Astrocyte of the cerebellum (primary cell): ENCODE data around the gene COG8.

Experiments used
- DNase-seq: peaks from one replicate; pipeline ENCODE4 v3.0.0-alpha.2; 2011; ENCODE audit warnings: low read depth
- H3K4me3 ChIP-seq: 2 replicates; pipeline ENCODE4 v1.5.1; 2011; ENCODE audit warnings: mild to moderate bottlenecking, low read depth, low read length, moderate library complexity
- in situ Hi-C: cut with HindIII; loops from 2 replicates; pipeline ENCODE4 v1.10.0; 2017; ENCODE audit warnings: low sequenced_read_pairs
- TF ChIP-seq, protein P1 (sequence below): IDR thresholded peaks from 2 replicates; pipeline ENCODE4 v1.5.1; 2012; ENCODE audit warnings: low read length, low read depth, moderate library complexity, mild to moderate bottlenecking; ENCODE audit errors: missing control alignments

COG8 gene

GRCh38 chr16:69348222-69348621 lies 8.9 kb upstream of the COG8 start:
- no peak overlapping the region for H3K4me3 ChIP-seq
- in situ Hi-C loops, result no loop called here
- DNase-seq, result no peak
- TF ChIP-seq, protein P1, sequence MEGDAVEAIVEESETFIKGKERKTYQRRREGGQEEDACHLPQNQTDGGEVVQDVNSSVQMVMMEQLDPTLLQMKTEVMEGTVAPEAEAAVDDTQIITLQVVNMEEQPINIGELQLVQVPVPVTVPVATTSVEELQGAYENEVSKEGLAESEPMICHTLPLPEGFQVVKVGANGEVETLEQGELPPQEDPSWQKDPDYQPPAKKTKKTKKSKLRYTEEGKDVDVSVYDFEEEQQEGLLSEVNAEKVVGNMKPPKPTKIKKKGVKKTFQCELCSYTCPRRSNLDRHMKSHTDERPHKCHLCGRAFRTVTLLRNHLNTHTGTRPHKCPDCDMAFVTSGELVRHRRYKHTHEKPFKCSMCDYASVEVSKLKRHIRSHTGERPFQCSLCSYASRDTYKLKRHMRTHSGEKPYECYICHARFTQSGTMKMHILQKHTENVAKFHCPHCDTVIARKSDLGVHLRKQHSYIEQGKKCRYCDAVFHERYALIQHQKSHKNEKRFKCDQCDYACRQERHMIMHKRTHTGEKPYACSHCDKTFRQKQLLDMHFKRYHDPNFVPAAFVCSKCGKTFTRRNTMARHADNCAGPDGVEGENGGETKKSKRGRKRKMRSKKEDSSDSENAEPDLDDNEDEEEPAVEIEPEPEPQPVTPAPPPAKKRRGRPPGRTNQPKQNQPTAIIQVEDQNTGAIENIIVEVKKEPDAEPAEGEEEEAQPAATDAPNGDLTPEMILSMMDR, result no peak

GRCh38 chr16:69346683-69347082 lies 7.3 kb upstream of the COG8 start:
- H3K4me3 ChIP-seq, result no peak overlapping the region
- in situ Hi-C loops, result no loop called here
- no peak for DNase-seq
- TF ChIP-seq, protein P1, result no peak

GRCh38 chr16:69345923-69346322 lies 6.6 kb upstream of the COG8 start:
- in situ Hi-C loops, result no loop called here
- no peak for DNase-seq
- TF ChIP-seq, protein P1, result no peak
- no peak overlapping the region for H3K4me3 ChIP-seq

- DNase-seq, result no peak
- in situ Hi-C loops, result no loop called here
- no peak overlapping the region for H3K4me3 ChIP-seq
- TF ChIP-seq, protein P1, result no peak
These were observed 4.8 kb upstream of the COG8 start for GRCh38 chr16:69344171-69344570.

DNA sequence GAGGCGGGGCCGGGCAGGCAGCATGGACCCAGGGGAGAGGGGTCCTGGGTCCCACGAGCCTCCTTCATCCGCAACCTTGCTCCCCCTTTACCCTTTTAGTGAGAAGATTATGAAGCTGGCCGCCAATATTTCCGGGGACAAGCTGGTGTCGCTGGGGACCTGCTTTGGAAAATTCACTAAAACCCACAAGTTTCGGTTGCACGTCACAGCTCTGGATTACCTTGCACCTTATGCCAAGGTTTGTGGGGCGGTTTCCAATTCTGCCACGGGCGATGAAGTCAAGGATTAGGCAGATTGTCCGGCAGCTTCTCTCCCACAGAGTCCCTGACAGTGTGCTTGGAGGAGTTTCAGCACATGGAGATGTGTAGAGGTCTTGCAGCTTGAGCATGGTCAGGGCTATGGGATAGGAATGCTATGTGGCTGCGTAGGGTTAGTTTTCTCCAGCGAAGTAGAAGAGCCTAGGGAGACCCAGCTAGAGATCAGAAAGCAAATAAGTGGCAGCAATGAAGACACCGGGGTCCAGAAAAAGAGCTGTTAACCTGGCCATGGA lies 806 bp upstream of the COG8 start:
- in situ Hi-C loops, result no loop called here
- H3K4me3 ChIP-seq, result peak overlapping the region; percentile 95
- DNase-seq, result no peak
- TF ChIP-seq, protein P1, result no peak

DNA sequence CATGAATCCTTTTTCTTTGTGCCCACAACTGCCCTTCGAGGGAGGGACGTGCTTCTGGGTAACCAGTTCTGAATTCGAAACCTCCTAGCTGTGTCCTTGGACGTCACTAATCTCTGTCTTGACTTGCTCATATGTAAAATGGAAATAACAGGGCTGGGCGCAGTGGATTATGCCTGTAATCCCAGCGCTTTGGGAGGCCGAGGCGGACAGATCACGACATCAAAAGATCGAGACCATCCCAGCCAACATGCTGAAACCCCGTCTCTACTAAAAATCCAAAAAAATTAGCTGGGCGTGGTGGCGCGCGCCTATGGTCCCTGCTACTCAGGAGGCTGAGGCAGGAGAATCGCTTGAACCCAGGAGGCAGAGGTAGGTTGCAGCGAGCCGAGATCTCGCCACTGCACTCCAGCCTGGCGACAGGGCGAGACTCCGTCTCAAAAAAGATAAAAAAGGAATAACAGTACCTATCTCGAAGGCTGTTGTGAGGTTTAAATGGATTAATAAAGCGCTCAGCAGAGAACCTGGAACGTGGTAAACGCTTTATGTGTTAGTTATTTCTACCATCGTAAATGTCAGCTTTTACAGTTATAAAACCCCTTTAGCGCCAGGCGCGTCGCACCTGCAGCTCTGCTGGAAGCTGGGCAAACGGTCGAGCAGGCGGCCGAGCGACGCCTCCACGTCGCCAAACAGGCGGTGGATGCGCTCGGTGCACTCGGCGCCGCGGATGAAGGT lies 641 bp downstream of the COG8 start:
- in situ Hi-C loops, result no loop called here
- no peak for DNase-seq
- H3K4me3 ChIP-seq, result peak overlapping the region; percentile 95
- TF ChIP-seq, protein P1, result no peak
